ENCODE data around the gene ZNF778. TPM values are rescaled to one million over a fixed set of nuclear protein-coding genes. Genes with fewer than 3 reads are reported as not detected.

Gene ZNF778
- total and polyA plus RNA-seq, 5 donors, result 1.6 to 9.0 (median 7.0) TPM

DNA sequence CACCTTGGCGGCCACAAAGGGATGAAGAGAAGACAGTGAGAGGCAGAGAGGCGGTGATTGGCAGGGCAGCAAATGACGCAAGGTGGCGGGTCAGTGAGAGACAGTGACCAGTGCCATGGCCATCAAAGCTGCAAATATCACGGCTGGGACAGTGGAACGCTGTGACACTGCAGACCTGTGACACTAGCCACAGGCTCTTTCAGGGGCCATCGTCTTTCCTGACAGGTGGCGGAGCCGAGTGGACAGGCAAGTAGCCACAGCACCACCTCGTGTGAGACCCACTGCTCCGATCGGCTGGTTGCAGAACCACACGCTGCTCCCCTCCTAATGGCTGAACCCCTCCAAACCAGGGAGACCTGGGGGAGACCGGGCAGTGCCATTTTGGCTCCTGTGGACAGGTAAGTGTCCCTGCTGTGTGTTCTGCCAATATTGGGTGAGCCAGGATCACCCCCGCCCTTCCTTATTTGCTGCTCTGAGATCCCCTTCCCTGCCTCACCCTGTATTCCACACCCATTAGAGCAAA is 7.9 kb upstream of the ZNF778 start:
- WGBS, result 63% methylated on average over 15 of the region's 15 CpGs
- ATAC-seq (no peak), DNase-seq (peak in 1 of 3 donors; percentile 20)
- H3K4me3 ChIP-seq (ENCODE audit: low read length), result no peak overlapping the region
- no peaks in the 10 kb centered on the region for H3K27me3 ChIP-seq (ENCODE audit: control insufficient read depth, insufficient read depth)
- intact Hi-C loops (cut with DNase I), result loop anchor here in 3 of 4 donors (10.0 kb wide), 2 partner anchors 265 to 465 kb away; no protein-coding TSS in a partner anchor
- no peak overlapping the region for H3K27ac ChIP-seq (ENCODE audit: low read length)
- no peaks in the 10 kb centered on the region for H3K4me1 ChIP-seq (ENCODE audit: control insufficient read depth, insufficient read depth, low read length)
- no peaks in the 10 kb centered on the region for H3K9me3 ChIP-seq (ENCODE audit: control insufficient read depth, low read length)

DNA sequence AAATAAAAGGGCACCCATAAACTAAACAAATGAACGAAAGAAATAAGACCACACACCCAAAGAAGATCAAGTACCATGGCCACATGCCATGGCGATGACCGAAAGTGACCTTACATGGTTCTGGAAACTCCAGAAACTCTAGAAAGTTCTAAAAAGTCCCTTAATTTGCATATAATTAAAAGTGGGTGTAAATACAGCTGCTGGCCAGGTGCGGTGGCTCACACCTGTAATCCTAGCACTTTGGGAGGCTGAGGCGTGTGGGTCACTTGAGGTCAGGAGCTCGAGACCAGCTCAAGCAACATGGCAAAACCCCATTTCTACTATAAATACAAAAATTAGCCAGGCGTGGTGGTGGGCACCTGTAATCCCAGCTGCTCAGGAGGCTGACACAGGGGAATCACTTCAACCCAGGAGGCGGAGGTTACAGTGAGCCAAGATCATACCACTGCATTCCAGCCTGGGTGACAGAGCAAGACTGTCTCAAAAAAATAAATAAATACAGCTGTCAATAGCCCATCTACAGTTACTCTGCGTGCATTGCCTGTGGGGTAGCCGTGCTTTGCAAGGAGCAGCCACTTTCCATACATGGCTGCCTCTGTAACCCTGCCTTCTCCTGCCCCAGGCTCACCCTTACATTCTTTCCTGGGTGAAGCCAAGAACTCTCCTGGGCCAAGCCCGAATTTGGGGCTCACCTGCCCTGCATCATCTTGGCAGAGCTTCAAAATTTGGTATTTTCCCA is 7.2 kb upstream of the ZNF778 start:
- peak in 1 of 3 donors; percentile 1 for DNase-seq
- ATAC-seq, result no peak
- 76% methylated on average over 11 of the region's 11 CpGs for WGBS
- Histone ChIP-seq H3K4me1 (ENCODE audit: control insufficient read depth, insufficient read depth, low read length) (no peaks in the 10 kb centered on the region), H3K4me3 (ENCODE audit: low read length) (no peak overlapping the region), H3K27me3 (ENCODE audit: control insufficient read depth, insufficient read depth) (no peaks in the 10 kb centered on the region), H3K27ac (ENCODE audit: low read length) (no peak overlapping the region), H3K9me3 (ENCODE audit: control insufficient read depth, low read length) (no peaks in the 10 kb centered on the region)
- intact Hi-C loops (cut with DNase I), result loop anchor here in 3 of 4 donors (10.0 kb wide), 2 partner anchors 266 to 466 kb away; no protein-coding TSS in a partner anchor

DNA sequence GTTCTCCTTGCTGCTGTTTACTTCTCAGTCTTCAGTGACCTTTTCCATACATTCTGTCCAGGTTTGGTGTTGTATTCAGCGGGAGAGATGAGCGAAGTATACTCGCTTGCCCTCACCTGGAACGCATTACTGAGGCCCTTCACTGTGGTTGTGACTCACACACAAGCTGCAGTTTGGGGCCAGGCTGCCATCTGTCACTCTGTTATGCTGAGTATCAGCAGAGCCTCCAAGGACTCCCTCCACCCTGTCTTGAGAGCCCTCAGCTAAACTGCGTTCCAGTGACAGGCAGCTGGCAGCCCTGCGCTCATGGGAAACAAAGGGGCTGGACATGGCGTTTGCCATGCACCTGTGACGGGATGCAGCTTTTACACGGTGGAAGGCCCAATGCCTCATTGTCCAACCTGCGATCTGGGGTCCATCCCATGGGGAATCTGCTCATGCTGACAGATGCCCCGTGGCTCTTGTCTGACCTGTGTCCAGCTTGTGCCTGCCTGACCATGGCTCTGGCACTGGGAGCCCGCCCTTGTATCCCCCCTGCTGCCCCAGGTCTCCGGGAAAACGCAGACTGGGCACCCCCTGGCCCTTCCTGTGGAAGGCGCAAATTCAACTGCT is 6.5 kb upstream of the ZNF778 start:
- intact Hi-C loops (cut with DNase I), result loop anchor here in 3 of 4 donors (10.0 kb wide), 2 partner anchors 266 to 466 kb away; no protein-coding TSS in a partner anchor
- peak in 1 of 3 donors; percentile 19 for DNase-seq
- no peaks in the 10 kb centered on the region for H3K27me3 ChIP-seq (ENCODE audit: control insufficient read depth, insufficient read depth)
- 66% methylated on average over 15 of the region's 15 CpGs for WGBS
- ATAC-seq, result peak; percentile 21 to 22
- H3K4me3 ChIP-seq (ENCODE audit: low read length), result no peak overlapping the region
- no peak overlapping the region for H3K27ac ChIP-seq (ENCODE audit: low read length)
- no peaks in the 10 kb centered on the region for H3K9me3 ChIP-seq (ENCODE audit: control insufficient read depth, low read length)
- H3K4me1 ChIP-seq (ENCODE audit: control insufficient read depth, insufficient read depth, low read length), result no peaks in the 10 kb centered on the region

DNA sequence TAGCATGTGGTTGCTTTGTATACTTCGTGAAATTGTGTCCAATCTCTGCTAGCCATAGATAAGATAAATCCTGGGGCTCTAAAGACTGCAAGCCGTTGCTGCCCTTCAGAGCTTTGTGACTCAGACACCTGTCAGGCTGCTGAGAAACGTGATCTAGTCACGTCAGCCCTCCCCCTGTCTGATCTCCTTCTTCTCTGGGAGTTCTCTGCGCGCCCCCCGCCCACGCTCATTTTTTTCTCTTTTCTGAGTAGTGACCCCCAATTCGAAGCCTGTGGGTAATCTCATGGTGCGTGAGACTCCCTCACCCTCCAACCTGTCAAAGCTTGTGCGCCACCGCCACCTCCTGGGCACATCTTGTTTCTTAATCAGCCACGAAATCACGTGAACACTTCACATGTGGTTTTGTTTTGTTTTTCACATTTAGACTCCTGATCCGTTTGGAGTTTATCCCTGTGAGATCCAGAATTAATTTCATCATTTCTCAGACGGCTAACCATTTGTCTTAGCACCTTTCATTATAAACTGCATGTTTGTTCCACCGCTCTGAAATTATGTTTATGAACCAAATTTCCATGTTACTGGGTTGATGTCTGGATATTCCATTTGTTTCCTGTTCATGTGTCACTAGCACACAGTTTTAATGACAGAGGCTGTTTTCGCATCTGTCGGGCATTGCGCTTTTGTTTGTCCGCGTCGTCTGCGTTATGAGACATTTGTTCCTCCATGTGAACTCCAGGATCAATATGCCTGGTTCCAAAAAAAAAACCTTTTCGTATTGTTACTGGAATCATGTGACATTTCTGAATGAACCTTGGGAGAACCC is 977 bp upstream of the ZNF778 start:
- intact Hi-C loops (cut with DNase I), result loop anchor here in 3 of 4 donors (10.0 kb wide), 2 partner anchors 272 to 472 kb away; no protein-coding TSS in a partner anchor
- WGBS, result 2% methylated on average over 25 of the region's 25 CpGs
- no peaks in the 10 kb centered on the region for H3K4me1 ChIP-seq (ENCODE audit: control insufficient read depth, insufficient read depth, low read length)
- H3K27ac ChIP-seq (ENCODE audit: low read length), result peak overlapping the region; percentile 84
- H3K27me3 ChIP-seq (ENCODE audit: control insufficient read depth, insufficient read depth), result no peaks in the 10 kb centered on the region
- ATAC-seq (peak; percentile 86), DNase-seq (peak; percentile 76 to 91 (median 88))
- peak overlapping the region; percentile 83 for H3K4me3 ChIP-seq (ENCODE audit: low read length)
- H3K9me3 ChIP-seq (ENCODE audit: control insufficient read depth, low read length), result no peaks in the 10 kb centered on the region

DNA sequence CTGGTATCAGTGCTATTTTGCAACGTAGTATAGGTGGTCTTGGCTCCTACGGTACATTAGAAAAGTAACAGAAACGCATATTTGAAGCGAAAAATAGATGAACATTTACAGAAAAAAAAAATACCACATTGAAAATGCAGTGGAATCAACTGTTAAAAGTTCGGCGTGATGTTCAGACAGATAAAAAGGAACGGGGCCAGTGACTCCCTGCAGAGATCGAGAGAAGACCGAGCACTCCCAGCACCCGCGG is 440 bp upstream of the ZNF778 start:
- Histone ChIP-seq H3K4me3 (ENCODE audit: low read length) (peak overlapping the region; percentile 83), H3K9me3 (ENCODE audit: control insufficient read depth, low read length) (no peaks in the 10 kb centered on the region), H3K27ac (ENCODE audit: low read length) (peak overlapping the region; percentile 92), H3K27me3 (ENCODE audit: control insufficient read depth, insufficient read depth) (no peaks in the 10 kb centered on the region), H3K4me1 (ENCODE audit: control insufficient read depth, insufficient read depth, low read length) (no peaks in the 10 kb centered on the region)
- no peak for DNase-seq
- under 1% methylated on average over 11 of the region's 11 CpGs for WGBS
- intact Hi-C loops (cut with DNase I), result loop anchor here in 3 of 4 donors (10.0 kb wide), 2 partner anchors 272 to 472 kb away; no protein-coding TSS in a partner anchor
- no peak for ATAC-seq

DNA sequence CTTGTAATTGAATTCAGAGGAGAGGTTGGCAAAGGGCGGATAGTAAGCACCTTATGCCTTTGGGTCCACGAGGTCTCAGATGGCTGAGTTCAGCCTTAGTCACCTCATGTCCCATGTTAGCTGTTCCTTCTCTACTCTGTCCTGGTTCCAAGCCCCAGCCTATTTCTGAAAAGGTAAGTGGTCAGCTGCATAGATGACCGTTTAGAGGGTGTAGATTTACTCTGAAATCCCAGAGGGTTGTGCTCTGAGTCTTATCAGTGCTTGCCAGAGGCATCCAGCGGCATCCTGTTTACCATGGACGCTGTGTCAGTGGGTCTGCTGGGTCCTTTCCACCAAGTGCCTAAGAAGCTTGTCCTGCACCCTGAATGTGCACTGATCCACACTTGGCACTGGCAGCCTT is 1.9 kb downstream of the ZNF778 start:
- Histone ChIP-seq H3K4me3 (ENCODE audit: low read length) (no peak overlapping the region), H3K27ac (ENCODE audit: low read length) (no peak overlapping the region), H3K4me1 (ENCODE audit: control insufficient read depth, insufficient read depth, low read length) (no peaks in the 10 kb centered on the region), H3K27me3 (ENCODE audit: control insufficient read depth, insufficient read depth) (no peaks in the 10 kb centered on the region), H3K9me3 (ENCODE audit: control insufficient read depth, low read length) (no peaks in the 10 kb centered on the region)
- 62% methylated on average over 5 of the region's 5 CpGs for WGBS
- intact Hi-C loops (cut with DNase I), result loop anchor here in 3 of 4 donors (10.0 kb wide), 2 partner anchors 275 to 475 kb away; no protein-coding TSS in a partner anchor
- no peak for ATAC-seq
- DNase-seq, result peak in 1 of 3 donors; percentile 2

DNA sequence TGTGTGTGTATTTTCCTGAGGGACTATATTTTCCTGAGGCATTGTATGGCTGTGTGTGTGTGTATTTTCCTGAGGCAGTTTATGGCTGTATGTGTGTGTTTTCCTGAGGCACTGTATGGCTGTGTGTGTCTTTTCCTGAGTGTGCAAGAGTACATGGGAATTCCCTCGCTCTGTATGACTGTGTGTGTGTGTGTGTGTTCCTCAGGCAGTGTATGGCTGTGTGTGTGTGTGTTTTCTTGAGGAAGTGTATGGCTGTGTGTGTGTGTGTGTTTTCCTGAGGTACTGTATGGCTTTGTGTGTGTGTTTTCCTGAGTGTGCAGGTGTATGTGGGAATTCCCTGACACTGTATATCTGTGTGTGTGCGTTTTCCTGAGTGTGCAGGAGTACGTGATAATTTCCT is 4.1 kb downstream of the ZNF778 start:
- DNase-seq (no peak), ATAC-seq (no peak)
- Histone ChIP-seq H3K9me3 (ENCODE audit: control insufficient read depth, low read length) (no peaks in the 10 kb centered on the region), H3K4me3 (ENCODE audit: low read length) (no peak overlapping the region), H3K4me1 (ENCODE audit: control insufficient read depth, insufficient read depth, low read length) (no peaks in the 10 kb centered on the region), H3K27me3 (ENCODE audit: control insufficient read depth, insufficient read depth) (no peaks in the 10 kb centered on the region), H3K27ac (ENCODE audit: low read length) (no peak overlapping the region)
- 69% methylated on average over 3 of the region's 3 CpGs for WGBS
- intact Hi-C loops (cut with DNase I), result no loop called here

DNA sequence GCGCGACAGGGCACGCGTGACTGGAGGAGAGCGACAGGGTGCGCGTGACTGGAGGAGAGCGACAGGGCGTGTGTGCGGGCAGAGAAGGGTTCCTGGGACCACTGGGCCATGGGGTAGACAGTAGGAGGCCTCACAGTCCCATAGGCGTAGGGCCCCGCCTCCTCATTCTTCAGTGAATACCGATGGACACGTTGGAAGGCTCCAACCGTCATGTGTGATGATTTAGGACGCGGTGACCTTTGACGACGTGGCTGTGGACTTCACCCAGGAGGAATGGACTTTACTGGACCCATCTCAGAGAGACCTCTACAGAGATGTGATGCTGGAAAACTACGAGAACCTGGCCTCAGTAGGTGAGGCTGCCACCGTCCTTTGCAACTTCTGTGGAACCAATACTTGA is 5.4 kb downstream of the ZNF778 start:
- no peak for ATAC-seq
- 94% methylated on average over 21 of the region's 21 CpGs for WGBS
- no peak for DNase-seq
- no peak overlapping the region for H3K4me3 ChIP-seq (ENCODE audit: low read length)
- H3K27me3 ChIP-seq (ENCODE audit: control insufficient read depth, insufficient read depth), result no peaks in the 10 kb centered on the region
- no peaks in the 10 kb centered on the region for H3K4me1 ChIP-seq (ENCODE audit: control insufficient read depth, insufficient read depth, low read length)
- intact Hi-C loops (cut with DNase I), result no loop called here
- no peaks in the 10 kb centered on the region for H3K9me3 ChIP-seq (ENCODE audit: control insufficient read depth, low read length)
- H3K27ac ChIP-seq (ENCODE audit: low read length), result no peak overlapping the region

DNA sequence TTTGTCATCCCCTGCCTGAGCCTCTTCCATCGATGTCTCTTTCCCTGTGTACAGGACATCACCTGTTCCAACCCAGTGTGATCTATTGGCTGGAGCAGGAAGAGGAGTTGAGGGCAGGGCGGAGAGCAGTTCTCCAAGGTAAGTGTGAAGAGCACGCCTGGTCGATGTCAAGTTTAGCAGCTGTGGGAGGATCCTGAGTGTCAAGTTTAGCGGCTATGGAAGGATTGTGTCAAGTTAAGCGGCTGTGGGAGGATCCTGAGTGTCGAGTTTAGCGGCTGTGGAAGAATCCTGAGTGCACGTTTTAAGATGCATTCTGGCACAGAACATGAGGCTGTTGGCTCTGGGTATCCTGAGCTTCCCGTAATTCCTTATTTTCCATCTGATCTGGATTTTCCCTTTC is 7.2 kb downstream of the ZNF778 start:
- no peak for ATAC-seq
- Histone ChIP-seq H3K27me3 (ENCODE audit: control insufficient read depth, insufficient read depth) (no peaks in the 10 kb centered on the region), H3K4me3 (ENCODE audit: low read length) (no peak overlapping the region), H3K9me3 (ENCODE audit: control insufficient read depth, low read length) (peaks cover 1% of the 10 kb centered on the region), H3K4me1 (ENCODE audit: control insufficient read depth, insufficient read depth, low read length) (no peaks in the 10 kb centered on the region), H3K27ac (ENCODE audit: low read length) (no peak overlapping the region)
- DNase-seq, result no peak
- intact Hi-C loops (cut with DNase I), result no loop called here
- WGBS, result 96% methylated on average over 10 of the region's 10 CpGs

DNA sequence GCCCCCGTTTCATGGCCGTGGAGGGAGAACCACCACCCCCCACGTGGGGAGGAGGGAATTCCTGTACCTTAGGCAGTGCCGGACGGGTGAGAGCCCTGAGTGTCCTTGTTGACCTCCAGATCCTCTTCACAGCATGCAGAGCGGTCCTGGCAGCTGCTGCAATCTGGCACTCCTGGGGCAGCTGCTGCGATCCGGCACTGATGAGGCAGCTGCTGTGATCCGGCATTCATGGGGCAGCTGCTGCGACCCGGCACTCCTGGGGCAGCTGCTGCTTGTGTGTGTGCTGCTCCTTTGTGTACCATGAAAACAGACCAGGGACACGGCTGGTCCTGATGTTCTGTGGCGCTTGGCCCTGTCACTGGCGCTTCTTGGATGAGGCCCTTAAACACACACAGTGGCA is 12.8 kb downstream of the ZNF778 start:
- no peak overlapping the region for H3K4me3 ChIP-seq (ENCODE audit: low read length)
- 86% methylated on average over 14 of the region's 14 CpGs for WGBS
- intact Hi-C loops (cut with DNase I), result no loop called here
- H3K4me1 ChIP-seq (ENCODE audit: control insufficient read depth, insufficient read depth, low read length), result no peaks in the 10 kb centered on the region
- H3K27me3 ChIP-seq (ENCODE audit: control insufficient read depth, insufficient read depth), result no peaks in the 10 kb centered on the region
- peaks cover 1% of the 10 kb centered on the region for H3K9me3 ChIP-seq (ENCODE audit: control insufficient read depth, low read length)
- no peak for DNase-seq
- H3K27ac ChIP-seq (ENCODE audit: low read length), result no peak overlapping the region
- peak in 1 of 2 donors; percentile 52 for ATAC-seq

Measured in right cardiac atrium (tissue), 5 donors.